ENCODE results near the gene PRDM16. TPM values are rescaled to one million over a fixed set of nuclear protein-coding genes. Genes with fewer than 3 reads are reported as not detected.

The PRDM16 gene
- total RNA-seq, 1 experiment from 2014 or later = 0.17 TPM

GRCh38 chr1:3163356-3163755 lies 94.4 kb downstream of the PRDM16 start:
- Histone ChIP-seq H3K18ac (ENCODE audit: insufficient read length, low read depth, low read length) (peak overlapping the region; percentile 42), H3K4ac (ENCODE audit: low read depth, low read length) (no peak overlapping the region), H2BK120ac (ENCODE audit: low read depth, low read length, poor library complexity, severe bottlenecking) (no peak overlapping the region), H4K20me1 (ENCODE audit: control insufficient read depth, insufficient read depth, insufficient read length) (no peaks in the 10 kb centered on the region), H2AFZ (ENCODE audit: low read length) (no peak overlapping the region), H3K56ac (ENCODE audit: insufficient read length, low read depth, low read length) (no peak overlapping the region), H2AK5ac (ENCODE audit: insufficient read length, low read length) (no peak overlapping the region), H3K27me3 (ENCODE audit: insufficient read depth, low read length) (no peaks in the 10 kb centered on the region), H3K14ac (ENCODE audit: insufficient read depth, low read length) (no peak overlapping the region), H3K9me3 (ENCODE audit: control insufficient read depth, low read depth, low read length) (no peaks in the 10 kb centered on the region), H4K5ac (ENCODE audit: insufficient read length, low read depth, low read length) (no peak overlapping the region), H3K4me1 (ENCODE audit: insufficient read depth, low read length) (no peaks in the 10 kb centered on the region), H3K23ac (ENCODE audit: insufficient read length, low read depth, low read length) (no peak overlapping the region), H2BK20ac (ENCODE audit: low read depth, low read length, poor library complexity, severe bottlenecking) (no peak overlapping the region), H3K79me1 (ENCODE audit: insufficient read depth, low read depth, low read length, poor library complexity, severe bottlenecking) (no peaks in the 10 kb centered on the region), H4K91ac (ENCODE audit: insufficient read length, low read depth, low read length) (no peak overlapping the region), H2BK15ac (ENCODE audit: low read depth, low read length) (no peak overlapping the region), H3K23me2 (ENCODE audit: insufficient read length, low read depth, low read length, poor library complexity, severe bottlenecking) (no peaks in the 10 kb centered on the region), H3K79me2 (ENCODE audit: insufficient read depth, low read length) (no peaks in the 10 kb centered on the region), H2BK5ac (ENCODE audit: insufficient read length, low read length) (no peak overlapping the region), H3K27ac (ENCODE audit: insufficient read length, low read depth, low read length) (no peak overlapping the region), H3K4me2 (ENCODE audit: insufficient read depth, insufficient read length, low read length) (no peak overlapping the region), H3T11ph (ENCODE audit: low read length) (no peak overlapping the region), H3K9ac (ENCODE audit: extremely low read depth, insufficient read length, low read length) (no peak overlapping the region), H4K8ac (replicated peaks; ENCODE audit: insufficient read length, low read depth, low read length) (no peak overlapping the region), H2BK12ac (ENCODE audit: insufficient read length, low read depth, low read length) (no peak overlapping the region)
- H3K27ac Mint-ChIP-seq = no peak overlapping the region
- H3K4me3 Mint-ChIP-seq = no peak overlapping the region
- no CpG with 5 or more reads among the region's 15 CpGs for WGBS (ENCODE audit: extremely low coverage, insufficient read length, low lambda C conversion rate)
- no peak for TF ChIP-seq CTCF (conservative IDR thresholded peaks at IDR 0.05)
- no peaks in the 10 kb centered on the region; the same call in 1 of the 2 replicates for H3K27me3 Mint-ChIP-seq (ENCODE audit: low read depth)
- H3K4me1 Mint-ChIP-seq = no peaks in the 10 kb centered on the region
- no peaks in the 10 kb centered on the region for H3K36me3 Mint-ChIP-seq (ENCODE audit: insufficient read depth in 1 of 3, low read depth in 3 of 3)
- DNase-seq = no peak
- H3K9me3 Mint-ChIP-seq = no peaks in the 10 kb centered on the region

Measured in H9 (cell line).